AG20443 (cell line): ENCODE measurements around the gene NBEA.
A peak's percentile ranks its signal among the peaks of the same experiment; 100 is the strongest.

Source experiments
- DNase-seq: peaks from one replicate; pipeline ENCODE4 v3.0.0; 2012; ENCODE audit warnings: low spot score, mixed read lengths

NBEA gene

DNA sequence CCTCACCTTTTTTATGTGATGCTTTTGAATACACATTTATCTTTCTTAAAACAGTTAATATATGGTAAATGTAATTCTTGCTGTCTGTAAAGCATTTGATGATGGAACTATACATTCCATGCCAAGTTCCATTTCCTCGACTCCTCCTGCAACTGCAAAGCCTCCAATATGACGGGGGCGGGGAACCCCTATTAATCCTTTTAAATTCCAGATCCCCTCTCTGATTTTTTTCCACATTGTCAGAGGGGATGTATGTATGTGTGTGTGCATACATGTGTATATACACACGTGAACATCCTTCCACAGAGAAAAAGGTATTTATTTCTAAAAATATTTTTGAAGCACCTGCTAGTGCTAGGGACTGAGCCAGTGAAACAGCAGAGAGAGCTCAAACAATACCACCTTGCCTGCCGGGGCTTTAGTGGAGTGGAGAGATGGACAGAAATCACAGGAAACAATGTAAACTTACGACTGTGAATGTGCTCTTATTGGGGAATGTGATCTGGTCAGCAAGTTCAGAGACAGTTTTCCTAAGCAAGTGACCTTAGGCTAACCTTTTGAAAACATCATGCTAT, 559.7 kb downstream of the NBEA start:
- DNase-seq, result no peak

DNA sequence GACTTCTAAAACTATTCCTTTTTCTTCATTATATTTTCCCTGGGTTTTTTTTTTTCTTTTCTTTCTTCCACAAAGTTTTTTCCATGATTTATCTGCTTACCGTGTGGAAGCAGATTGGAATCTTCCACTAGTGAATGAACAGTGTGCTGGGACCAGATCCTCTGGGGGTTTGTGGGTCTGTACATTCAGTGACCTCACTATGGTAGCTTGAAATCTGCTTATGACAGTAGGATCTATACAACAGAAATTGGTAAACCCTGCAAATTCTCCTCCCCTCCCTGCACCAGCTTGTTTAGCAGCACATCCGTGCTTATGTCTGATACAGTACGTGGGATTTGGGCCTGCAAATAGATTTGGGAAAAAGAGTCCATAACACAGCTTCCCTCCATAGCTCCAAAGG, 560.4 kb downstream of the NBEA start:
- DNase-seq, result no peak

DNA sequence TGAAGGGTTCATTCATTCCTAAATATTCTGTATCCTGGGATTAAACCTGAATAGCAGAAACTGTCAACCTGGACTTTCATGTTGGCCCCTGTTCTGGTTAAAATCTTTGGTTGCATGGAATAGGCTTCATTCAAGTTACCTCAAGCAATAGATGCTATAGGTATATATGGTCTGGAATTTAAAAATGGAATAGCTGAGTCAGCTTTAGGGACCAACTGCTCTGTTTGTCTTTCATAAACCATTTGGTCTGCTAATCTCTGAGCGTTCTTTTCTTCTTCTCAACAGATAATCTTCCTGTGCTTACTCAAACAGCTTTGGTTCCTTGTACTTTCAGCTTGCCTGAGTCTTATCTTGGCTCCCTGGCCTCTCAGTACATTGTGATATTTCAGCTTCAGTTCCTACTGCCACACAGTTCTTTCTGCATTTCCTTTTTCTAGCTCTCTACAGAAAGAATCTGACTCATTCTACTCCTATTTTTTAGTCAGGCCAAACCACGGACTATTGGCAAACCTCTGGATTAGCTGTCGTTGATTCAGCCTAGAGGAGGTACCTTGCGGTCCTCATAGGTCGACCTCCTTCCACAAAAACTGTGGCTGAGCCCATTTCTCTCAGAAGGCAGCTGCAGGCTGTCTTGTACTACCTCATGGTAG, 570.3 kb downstream of the NBEA start:
- DNase-seq, result peak; percentile 91

DNA sequence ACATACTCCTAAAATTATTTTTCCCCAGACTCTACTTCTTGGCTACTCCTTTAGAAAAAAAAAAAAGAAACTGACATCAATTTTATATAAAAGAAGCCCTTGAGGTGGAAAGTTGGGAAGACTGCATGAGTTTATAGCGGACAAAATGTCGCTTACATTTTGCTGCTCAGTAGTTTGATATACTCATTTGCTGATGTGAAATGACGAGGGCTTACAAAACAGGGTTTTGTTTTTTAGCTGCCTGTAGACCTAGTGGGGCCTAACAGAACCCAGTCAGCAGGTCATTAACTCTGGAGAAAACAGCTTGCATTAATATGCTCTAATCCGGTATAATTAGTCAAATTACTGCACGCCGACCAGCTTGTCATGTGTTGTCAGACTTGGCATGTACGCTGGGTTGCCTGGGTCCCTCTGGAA, 572.0 kb downstream of the NBEA start:
- DNase-seq, result no peak

DNA sequence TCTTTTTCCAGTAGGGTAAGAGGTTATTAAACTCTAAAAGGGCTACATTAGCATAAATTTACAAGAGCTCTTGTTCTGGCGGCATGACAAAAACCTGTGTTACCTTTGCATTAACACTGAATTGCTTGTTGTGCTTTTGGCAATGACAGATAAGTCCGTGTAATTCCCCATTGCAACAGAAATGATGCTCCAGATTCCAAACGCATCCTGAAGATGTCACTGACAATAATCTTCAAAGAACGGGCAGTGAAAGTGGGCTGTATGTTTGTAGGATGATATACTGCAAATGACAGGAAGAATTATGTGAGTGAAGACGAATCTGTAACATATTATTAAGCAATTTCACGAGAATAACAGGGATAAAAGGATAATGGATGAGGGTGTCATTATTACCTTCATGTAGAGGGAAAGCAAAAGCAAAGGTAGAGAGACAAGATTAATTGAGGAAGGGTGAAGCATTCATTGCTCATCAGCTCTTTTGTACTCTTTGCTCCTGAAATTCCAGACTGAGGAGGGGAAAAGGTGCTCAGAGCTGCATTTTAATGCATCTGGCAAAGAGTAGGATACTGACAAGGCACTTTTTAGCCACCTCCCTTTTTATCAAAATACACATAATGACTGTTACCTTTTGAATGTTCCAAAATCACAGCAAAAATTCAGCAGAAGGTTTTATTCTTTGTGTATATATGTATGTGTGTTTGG, 572.9 kb downstream of the NBEA start:
- DNase-seq, result no peak

GRCh38 chr13:35518337-35518946, 576.4 kb downstream of the NBEA start:
- DNase-seq, result no peak

DNA sequence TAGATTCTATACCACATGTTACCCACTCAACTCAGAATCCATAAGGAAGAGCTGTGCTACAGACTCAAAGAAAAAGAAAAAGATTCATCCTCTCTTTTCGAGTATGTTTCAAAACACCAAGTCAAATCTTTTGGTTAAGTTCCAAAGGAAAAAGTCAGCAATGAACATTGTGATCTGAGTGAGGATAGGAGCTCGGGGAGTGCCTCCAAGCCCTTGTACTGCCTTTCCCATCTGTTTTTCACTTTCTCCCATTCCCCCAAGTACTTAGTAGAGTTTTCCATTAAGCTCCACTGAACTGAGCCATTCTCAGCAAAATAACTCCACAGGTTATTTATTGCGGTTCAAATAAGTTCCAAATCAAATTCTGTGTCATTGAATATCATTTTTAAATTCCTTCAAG, 582.1 kb downstream of the NBEA start:
- no peak for DNase-seq

- no peak for DNase-seq
Observed at GRCh38 chr13:35526577-35526976, 584.5 kb downstream of the NBEA start.

DNA sequence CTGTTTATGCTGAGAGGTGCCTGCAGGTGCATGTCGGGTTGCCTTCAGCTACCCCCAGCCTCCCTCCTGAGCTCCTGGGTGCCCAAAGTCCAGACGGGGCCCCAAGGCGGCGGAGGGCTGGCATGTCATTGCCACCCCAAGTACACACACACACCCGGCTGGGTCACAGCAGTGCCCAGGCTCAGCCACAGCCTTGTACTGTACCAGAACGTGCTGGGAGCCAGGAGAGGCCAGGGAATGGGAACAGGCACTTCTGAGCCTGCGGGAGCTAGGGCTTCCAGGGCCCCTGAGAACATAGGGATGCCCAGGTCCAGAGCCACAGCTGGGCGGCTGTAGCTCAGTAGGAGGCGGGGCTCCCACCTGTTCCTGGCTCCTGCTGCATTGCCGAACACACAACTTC, 585.4 kb downstream of the NBEA start:
- no peak for DNase-seq

DNA sequence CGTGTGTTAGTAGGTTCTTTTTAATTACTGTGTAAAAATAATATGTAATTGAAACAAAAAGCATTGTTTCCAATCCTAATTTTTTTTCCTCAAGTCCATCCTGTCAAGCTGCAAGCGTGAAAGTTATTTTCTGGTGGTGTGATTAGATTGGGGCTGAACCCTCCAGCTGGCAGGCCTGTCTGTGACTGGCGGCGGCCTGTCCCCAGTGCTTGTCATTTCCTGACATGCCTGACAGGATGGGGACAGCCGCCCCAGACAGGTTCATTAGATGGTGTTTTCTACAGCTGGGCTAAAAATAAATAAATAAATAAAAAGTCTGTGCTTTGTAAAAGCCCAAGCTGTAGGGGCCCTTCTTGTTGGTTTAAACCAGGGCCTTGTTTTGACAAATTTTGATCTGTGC, 588.1 kb downstream of the NBEA start:
- no peak for DNase-seq

DNA sequence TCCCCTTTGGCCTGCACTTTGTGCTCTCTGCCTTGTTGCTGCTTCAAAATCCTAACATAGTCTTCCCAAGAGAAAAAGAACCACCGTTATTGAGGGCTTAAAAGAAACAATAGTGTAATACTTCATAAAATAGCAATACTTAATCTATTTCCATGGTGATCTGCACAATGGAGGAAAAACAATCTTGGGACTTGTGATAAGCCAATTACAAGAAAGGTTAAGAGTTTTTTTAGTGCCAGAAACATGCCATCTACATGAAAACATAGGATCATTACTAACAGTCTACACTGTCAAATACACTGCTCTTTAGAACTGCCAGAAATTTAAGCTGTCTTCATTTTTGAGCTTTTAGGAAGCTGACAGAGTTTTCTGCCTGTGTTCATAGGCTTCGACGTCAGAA, 588.5 kb downstream of the NBEA start:
- DNase-seq, result no peak

- DNase-seq, result no peak
Observed at GRCh38 chr13:35531526-35531925, 589.5 kb downstream of the NBEA start.

DNA sequence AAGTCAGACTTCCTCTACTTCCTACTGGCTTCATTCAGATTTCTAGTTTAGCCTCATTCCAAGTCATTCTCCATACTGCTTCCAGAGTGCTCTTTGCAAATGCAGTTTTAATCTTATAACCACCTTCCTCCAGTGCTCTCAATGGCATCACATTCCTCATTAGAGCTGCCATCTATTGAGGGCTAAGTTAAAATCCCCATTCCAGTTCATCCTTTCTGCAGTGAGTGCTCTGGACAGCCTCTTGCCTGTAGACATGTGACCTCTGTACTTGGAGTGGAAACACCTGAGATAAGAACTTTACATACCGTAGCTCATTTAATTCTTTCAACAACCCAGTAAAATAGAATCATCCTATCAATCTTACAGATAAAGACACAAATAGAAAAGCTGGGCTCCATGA, 592.3 kb downstream of the NBEA start:
- DNase-seq, result no peak

DNA sequence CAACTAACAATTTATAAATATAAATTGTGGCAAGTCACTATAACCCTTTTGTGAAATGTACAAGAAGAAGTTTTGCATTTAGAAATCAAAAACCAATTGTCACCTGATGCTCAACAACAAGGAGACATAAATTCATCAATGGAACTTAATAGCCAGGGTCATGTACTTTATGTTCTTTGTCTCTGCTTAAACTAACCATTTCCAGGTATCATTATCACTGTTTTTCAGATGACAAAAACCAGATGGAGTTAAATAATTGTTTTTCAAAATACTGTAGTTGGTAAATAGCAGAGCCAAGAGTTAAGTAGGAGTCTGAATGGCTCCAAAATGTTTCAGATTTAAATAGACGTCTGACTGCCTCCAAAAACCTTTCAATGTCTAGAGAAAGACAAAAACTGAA, 606.7 kb downstream of the NBEA start:
- DNase-seq, result no peak

DNA sequence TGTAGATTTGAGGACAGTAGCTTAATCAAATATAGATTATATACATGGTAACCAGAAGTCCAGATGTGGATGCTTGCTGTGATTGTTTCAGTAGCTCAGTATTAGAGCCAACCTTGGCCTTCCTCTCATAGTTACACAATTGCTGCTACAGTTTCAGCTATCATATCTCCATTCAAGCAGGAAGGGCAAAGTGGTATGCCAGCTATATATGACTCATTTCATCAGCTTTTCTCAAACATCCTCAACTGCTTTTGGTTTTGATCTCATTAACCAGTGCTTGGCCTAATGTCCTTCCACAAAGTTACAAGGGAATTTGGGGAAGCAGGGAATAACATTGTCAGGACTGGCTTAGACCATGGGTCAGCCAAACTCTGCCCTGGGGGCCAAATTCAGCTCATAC, 607.4 kb downstream of the NBEA start:
- peak; percentile 30 for DNase-seq

- DNase-seq, result no peak
Observed at GRCh38 chr13:35552172-35552844, 610.2 kb downstream of the NBEA start.

DNA sequence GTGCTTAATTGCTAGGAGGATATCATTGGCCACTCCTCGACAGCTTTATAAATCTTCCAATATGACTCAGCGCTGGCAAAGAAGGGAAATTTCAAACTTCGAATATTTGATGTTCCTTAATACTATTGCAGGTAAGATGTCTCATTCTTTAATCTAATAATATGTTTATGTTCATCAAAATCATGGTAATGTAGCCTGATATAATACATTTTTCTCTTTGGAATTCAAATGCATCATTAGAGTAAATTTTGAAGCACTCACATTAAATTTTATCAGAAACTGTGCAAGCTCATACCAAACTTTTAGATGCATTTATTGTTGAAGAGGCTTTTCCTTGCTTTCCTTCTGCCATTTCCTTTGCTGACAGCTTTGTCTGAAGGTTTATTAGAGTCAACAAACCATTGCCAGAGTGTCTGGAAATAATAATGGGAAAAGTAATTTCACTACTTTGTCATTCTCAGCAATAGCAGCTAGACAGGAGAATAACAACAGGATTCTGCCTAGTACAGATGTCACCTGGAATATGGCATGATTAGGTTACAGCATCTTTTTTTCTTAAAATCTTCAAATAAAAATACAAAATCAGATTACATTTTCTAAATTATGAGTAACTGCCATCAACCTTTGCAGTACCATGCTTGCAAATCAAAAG, 613.0 kb downstream of the NBEA start:
- DNase-seq, result no peak

DNA sequence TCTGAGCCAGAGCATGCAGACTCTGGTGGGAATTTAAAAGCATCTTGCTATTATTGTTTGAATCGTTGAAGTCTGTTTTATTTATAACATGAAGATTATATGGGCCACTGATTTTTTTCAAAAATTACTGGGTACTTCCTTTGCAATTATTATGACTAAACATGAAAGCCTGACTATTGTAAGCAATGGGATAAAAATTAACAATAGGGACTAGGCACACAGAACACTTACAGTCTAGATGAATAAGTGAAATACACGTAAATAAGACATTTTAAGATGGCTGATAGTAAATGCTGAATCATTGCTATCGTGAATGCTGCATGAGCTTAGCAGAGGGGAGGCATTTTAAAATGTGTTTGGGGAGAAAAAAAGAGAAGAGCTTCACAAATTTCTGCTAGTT, 615.4 kb downstream of the NBEA start:
- DNase-seq, result no peak

- DNase-seq, result no peak
Observed at GRCh38 chr13:35561540-35561939, 619.5 kb downstream of the NBEA start.

GRCh38 chr13:35565273-35565672, 623.2 kb downstream of the NBEA start:
- no peak for DNase-seq

- DNase-seq, result no peak
Observed at GRCh38 chr13:35566340-35566739, 624.3 kb downstream of the NBEA start.

GRCh38 chr13:35567406-35567980, 625.4 kb downstream of the NBEA start:
- no peak for DNase-seq
